Measurements from ENCODE around the gene NAA10. TPM values are rescaled to one million over a fixed set of nuclear protein-coding genes. Genes with fewer than 3 reads are reported as not detected.

NAA10 gene
- polyA plus RNA-seq, 1 donor from 2014 or later, result 117 TPM

GRCh38 chrX:153903991-153904957 lies 30.6 kb downstream of the NAA10 start, which contains the start of gene AVPR2:
AVPR2 (plus strand) TSS chrX:153904673; CDS start chrX:153905146, 473 bp downstream.
- Histone ChIP-seq H3K9ac (ENCODE audit: low read length) (no peak within 1 kb of the TSS), H3K27ac (ENCODE audit: low read length) (no peak within 1 kb of the TSS), H2AFZ (ENCODE audit: low read depth, low read length) (no peak within 1 kb of the TSS), H3K9me2 (ENCODE audit: insufficient read depth, low read length) (no peaks in the 10 kb centered on the region), H3K27me3 (ENCODE audit: insufficient read depth, low read depth, low read length) (no peaks in the 10 kb centered on the region), H4K20me1 (ENCODE audit: insufficient read depth) (no peaks in the 10 kb centered on the region), H3K4me2 (ENCODE audit: low read length) (no peak within 1 kb of the TSS), H3K79me2 (replicated peaks; ENCODE audit: insufficient read depth, low read length) (no peaks in the 10 kb centered on the region), H3K36me3 (ENCODE audit: insufficient read depth, low read length) (no peaks in the 10 kb centered on the region), H3K4me3 (ENCODE audit: low read length) (no peak within 1 kb of the TSS), H3F3A (ENCODE audit: insufficient read depth, low read length, poor library complexity, severe bottlenecking) (no peaks in the 10 kb centered on the region), H3K9me3 (ENCODE audit: low read length) (no peaks in the 10 kb centered on the region)
- no peak for TF ChIP-seq POLR2AphosphoS5 (IDR thresholded peaks at IDR 0.05)

- Histone ChIP-seq H3K4me2 (ENCODE audit: low read length) (no peak overlapping the region), H3K27ac (ENCODE audit: low read length) (no peak overlapping the region), H4K20me1 (ENCODE audit: insufficient read depth) (no peaks in the 10 kb centered on the region), H3K36me3 (ENCODE audit: insufficient read depth, low read length) (no peaks in the 10 kb centered on the region), H3K9me3 (ENCODE audit: low read length) (no peaks in the 10 kb centered on the region), H3K79me2 (replicated peaks; ENCODE audit: insufficient read depth, low read length) (no peaks in the 10 kb centered on the region), H3K27me3 (ENCODE audit: insufficient read depth, low read depth, low read length) (no peaks in the 10 kb centered on the region), H3F3A (ENCODE audit: insufficient read depth, low read length, poor library complexity, severe bottlenecking) (no peaks in the 10 kb centered on the region), H3K9ac (ENCODE audit: low read length) (no peak overlapping the region), H2AFZ (ENCODE audit: low read depth, low read length) (no peak overlapping the region), H3K9me2 (ENCODE audit: insufficient read depth, low read length) (no peaks in the 10 kb centered on the region), H3K4me3 (ENCODE audit: low read length) (no peak overlapping the region)
- TF ChIP-seq SMC3 (conservative IDR thresholded peaks at IDR 0.05; ENCODE audit: poor library complexity), result no peak
- no peak for TF ChIP-seq CTCF (IDR thresholded peaks at IDR 0.05; ENCODE audit: poor library complexity, severe bottlenecking)
- no peak for TF ChIP-seq POLR2AphosphoS5 (IDR thresholded peaks at IDR 0.05)
- no peak for TF ChIP-seq EZH2 (IDR thresholded peaks at IDR 0.05; ENCODE audit: borderline replicate concordance, insufficient read depth, low read length, poor library complexity, severe bottlenecking)
- no peak for TF ChIP-seq EP300 (conservative IDR thresholded peaks at IDR 0.05; ENCODE audit: poor library complexity, severe bottlenecking)
- TF ChIP-seq MXI1 (conservative IDR thresholded peaks at IDR 0.05; ENCODE audit: poor library complexity, severe bottlenecking), result no peak
- no peak for TF ChIP-seq TAF1 (IDR thresholded peaks at IDR 0.05; ENCODE audit: low read depth)
- no peak for TF ChIP-seq RAD21 (conservative IDR thresholded peaks at IDR 0.05)
- no peak for TF ChIP-seq REST (IDR thresholded peaks at IDR 0.05; ENCODE audit: borderline replicate concordance)
Observed at GRCh38 chrX:153903238-153903980, 31.4 kb downstream of the NAA10 start.
